GM12878 (cell line): ENCODE measurements around the gene PEX11B. TPM values are rescaled to one million over a fixed set of nuclear protein-coding genes. Genes with fewer than 3 reads are reported as not detected.

Experiments used
- ATF7 ChIP-seq: fragments of 450-650 bp; IDR thresholded peaks from 2 replicates; pipeline ENCODE4 v1.6.1; 2016; ENCODE audit warnings: low read depth, mild to moderate bottlenecking
- BHLHE40 ChIP-seq, 2 experiments: fragments of 450-650 bp in 1 of 2; IDR thresholded peaks; 2 replicates each; pipeline ENCODE4 v1.6.1; 2011 to 2017; ENCODE audit warnings: low read depth in 2 of 2, borderline replicate concordance in 1 of 2, improper control_type of control experiment in 1 of 2, low read length in 1 of 2, mild to moderate bottlenecking in 1 of 2
- CBX3 ChIP-seq: fragments of 200-600 bp; sonication (generic); IDR thresholded peaks from 2 replicates; pipeline ENCODE4 v1.6.1; 2016; ENCODE audit warnings: low read depth, borderline replicate concordance
- CEBPB ChIP-seq, 2 experiments: fragments of 150-350 bp in 1 of 2; IDR thresholded peaks; 2 replicates each; pipeline ENCODE4 v1.6.1; 2012 to 2014; ENCODE audit warnings: low read depth in 2 of 2, low read length in 2 of 2, borderline replicate concordance in 1 of 2, inconsistent platforms in 1 of 2
- CREB1 ChIP-seq: IDR thresholded peaks from 2 replicates; pipeline ENCODE4 v1.6.1; 2012; ENCODE audit warnings: low read depth, mild to moderate bottlenecking, inconsistent platforms
- CTCF ChIP-seq, 3 experiments: IDR thresholded peaks in 2 of 3; conservative IDR thresholded peaks in 1 of 3; 2 replicates each; pipeline ENCODE4 v1.5.1; 2011; ENCODE audit warnings: low read depth in 3 of 3, low read length in 3 of 3, mild to moderate bottlenecking in 3 of 3, control low read depth in 2 of 3, moderate library complexity in 2 of 3, inconsistent platforms in 1 of 3, mixed read lengths in 1 of 3; ENCODE audit not compliant: control insufficient read depth in 2 of 3, insufficient read depth in 1 of 3; ENCODE audit errors: extremely low read depth in 1 of 3
- HDGF ChIP-seq: fragments of 450-650 bp; IDR thresholded peaks from 2 replicates; pipeline ENCODE4 v1.6.1; 2016; ENCODE audit warnings: antibody characterized with exemption
- IKZF1 ChIP-seq: fragments of 450-650 bp; conservative IDR thresholded peaks from 2 replicates; pipeline ENCODE4 v1.6.1; 2017; ENCODE audit warnings: antibody characterized with exemption, mild to moderate bottlenecking
- MEF2B ChIP-seq: fragments of 450-650 bp; IDR thresholded peaks from 2 replicates; pipeline ENCODE4 v1.6.1; 2018; ENCODE audit warnings: mild to moderate bottlenecking, moderate library complexity; ENCODE audit not compliant: partially characterized antibody, poor library complexity, severe bottlenecking
- NR2C1 ChIP-seq: fragments of 450-650 bp; IDR thresholded peaks from 2 replicates; pipeline ENCODE4 v1.6.1; 2017; ENCODE audit warnings: antibody characterized with exemption, mild to moderate bottlenecking, moderate library complexity
- POLR2A ChIP-seq: IDR thresholded peaks from 2 replicates; pipeline ENCODE4 v1.6.1; 2011; ENCODE audit warnings: low read depth, mild to moderate bottlenecking, low read length
- POLR2AphosphoS5 ChIP-seq: IDR thresholded peaks from 2 replicates; pipeline ENCODE4 v1.6.1; 2011; ENCODE audit warnings: mild to moderate bottlenecking, low read length, inconsistent platforms
- POU2F2 ChIP-seq: IDR thresholded peaks from 3 replicates; pipeline ENCODE4 v1.6.1; 2011; ENCODE audit warnings: low read depth, mild to moderate bottlenecking, low read length, borderline replicate concordance
- RCOR1 ChIP-seq: conservative IDR thresholded peaks from 2 replicates; pipeline ENCODE4 v1.6.1; 2012; ENCODE audit warnings: low read depth, low read length, improper control_type of control experiment
- SREBF2 ChIP-seq: IDR thresholded peaks from 2 replicates; pipeline ENCODE4 v1.6.1; 2012; ENCODE audit warnings: mild to moderate bottlenecking, low read length
- SRF ChIP-seq, 2 experiments: IDR thresholded peaks; 2 replicates each; pipeline ENCODE4 v1.6.1; 2011; ENCODE audit warnings: low read depth in 2 of 2, low read length in 2 of 2, mild to moderate bottlenecking in 1 of 2, moderate library complexity in 1 of 2
- STAT3 ChIP-seq: IDR thresholded peaks from 2 replicates; pipeline ENCODE4 v1.6.1; 2011; ENCODE audit warnings: low read depth, low read length, improper control_type of control experiment
- TAF1 ChIP-seq: IDR thresholded peaks from 2 replicates; pipeline ENCODE4 v1.6.1; 2011; ENCODE audit warnings: mild to moderate bottlenecking, low read depth, low read length, borderline replicate concordance
- ZBTB4 ChIP-seq: fragments of 450-650 bp; formaldehyde crosslinking; IDR thresholded peaks from 2 replicates; pipeline ENCODE4 v1.4.0; 2022; ENCODE audit warnings: mild to moderate bottlenecking, moderate library complexity
- polyA plus RNA-seq, 11 experiments: library from polyadenylated mRNA; depleted of rRNA in 4 of 11; unstranded in 6 of 11; stranded (reverse) in 5 of 11; fragments of >200 nt; fragmentation: Nextera tagmentation in 4 of 11; fragmentation: Illumina TruSeq in 1 of 11; extraction: Ambion mirVana in 4 of 11; extraction: Trizol in 1 of 11; gene quantifications; 1 replicate in 1 of 11; 2 replicates in 10 of 11; pipeline versions ENCODE4 v1.2.1 to v1.2.3, GENCODE V29; 2011 to 2016; ENCODE audit warnings: inconsistent platforms in 2 of 11, missing spikeins in 2 of 11, low read depth in 1 of 11
- total RNA-seq, 4 experiments: library from RNA; depleted of rRNA in 3 of 4; stranded (reverse); fragments of >200 nt in 3 of 4; fragmentation: Illumina TruSeq in 1 of 4; extraction: Trizol in 1 of 4; gene quantifications; 2 replicates each; pipeline versions ENCODE4 v1.2.1 to v1.2.3, GENCODE V29; 2013 to 2021

PEX11B gene
- total and polyA plus RNA-seq, 10 of the 15 experiments (the other 5 are each of a cell fraction or from before 2014, with no cell fraction given): 24.9 to 129 (median 40.7) TPM

GRCh38 chr1:145960468-145961108 lies 42.1 kb upstream of the PEX11B start (continued):
- TF ChIP-seq POLR2A (no peak), ATF7 (no peak), IKZF1 (0 out of 2 replicates have a peak, but pooled peaks have one; percentile 13), CBX3 (no peak), TAF1 (no peak), CREB1 (peak; percentile 48), BHLHE40 (IDR thresholded peaks at IDR 0.05; ENCODE audit: borderline replicate concordance in 1 of 2, low read depth in 2 of 2, low read length in 1 of 2) (no peak), NR2C1 (no peak), POLR2AphosphoS5 (no peak), HDGF (peak; percentile 35; the same call in 1 of the 2 replicates), CTCF (IDR thresholded peaks at IDR 0.05 in 2 of 3, conservative IDR thresholded peaks at IDR 0.05 in 1 of 3; ENCODE audit: control insufficient read depth in 2 of 3, extremely low read depth in 1 of 3, insufficient read depth in 1 of 3, low read depth in 3 of 3, low read length in 3 of 3) (no peak), SRF (IDR thresholded peaks at IDR 0.05; ENCODE audit: low read depth in 2 of 2, low read length in 2 of 2) (no peak), POU2F2 (no peak), SREBF2 (no peak), CEBPB (IDR thresholded peaks at IDR 0.05; ENCODE audit: borderline replicate concordance in 1 of 2, low read depth in 2 of 2, low read length in 2 of 2) (no peak), RCOR1 (no peak), MEF2B (peak; percentile 51), ZBTB4 (no peak), STAT3 (no peak)
- TF ChIP-seq, all 136 proteins: peak for 5
